Inferior parietal cortex (tissue), 1 donor: ENCODE measurements around the gene CBLN3.
"Not testable (repeated sequence)": the region's sequence is repeated elsewhere in the genome, so short reads cannot be mapped to it uniquely, and the experiment has no call there.

ENCODE experiments used
- DNase-seq: peaks from one replicate; pipeline ENCODE4 v3.0.0-alpha.2; 2016; ENCODE audit errors: extremely low spot score

CBLN3 gene

DNA sequence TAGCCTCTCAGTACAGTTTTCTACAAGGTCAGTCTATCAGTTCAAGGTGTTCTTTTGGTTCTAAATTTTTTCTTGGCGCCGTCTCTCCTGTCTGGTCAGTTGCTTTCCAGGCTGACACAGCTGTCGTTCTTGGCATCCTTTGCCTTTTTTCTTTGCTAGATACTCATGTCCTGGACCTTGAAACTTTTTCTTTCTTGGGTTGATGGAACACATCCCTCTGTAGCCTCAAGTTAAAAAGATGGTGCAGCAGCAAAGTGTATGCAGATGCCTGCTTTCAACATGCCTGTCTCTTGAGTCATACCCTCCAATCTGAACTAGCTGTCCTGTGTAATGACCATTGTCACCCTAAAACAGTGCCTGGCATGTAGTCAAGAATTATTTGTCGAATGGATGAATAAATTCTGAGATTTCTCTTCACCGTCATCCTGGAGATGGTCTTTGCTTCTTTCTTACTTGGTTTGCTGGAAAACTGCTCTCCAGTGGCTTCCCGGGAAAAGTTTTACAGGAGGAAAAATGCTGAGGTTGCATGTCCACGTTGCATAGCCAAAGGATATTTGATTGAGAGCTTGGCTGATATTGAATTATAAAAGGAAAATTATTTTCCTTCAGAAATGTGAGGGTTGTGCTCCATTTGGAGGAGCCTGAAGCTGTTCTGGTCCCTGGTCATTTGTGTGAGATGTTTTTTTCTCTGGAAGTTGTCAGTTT is 26.0 kb downstream of the CBLN3 start:
- DNase-seq = no peak

DNA sequence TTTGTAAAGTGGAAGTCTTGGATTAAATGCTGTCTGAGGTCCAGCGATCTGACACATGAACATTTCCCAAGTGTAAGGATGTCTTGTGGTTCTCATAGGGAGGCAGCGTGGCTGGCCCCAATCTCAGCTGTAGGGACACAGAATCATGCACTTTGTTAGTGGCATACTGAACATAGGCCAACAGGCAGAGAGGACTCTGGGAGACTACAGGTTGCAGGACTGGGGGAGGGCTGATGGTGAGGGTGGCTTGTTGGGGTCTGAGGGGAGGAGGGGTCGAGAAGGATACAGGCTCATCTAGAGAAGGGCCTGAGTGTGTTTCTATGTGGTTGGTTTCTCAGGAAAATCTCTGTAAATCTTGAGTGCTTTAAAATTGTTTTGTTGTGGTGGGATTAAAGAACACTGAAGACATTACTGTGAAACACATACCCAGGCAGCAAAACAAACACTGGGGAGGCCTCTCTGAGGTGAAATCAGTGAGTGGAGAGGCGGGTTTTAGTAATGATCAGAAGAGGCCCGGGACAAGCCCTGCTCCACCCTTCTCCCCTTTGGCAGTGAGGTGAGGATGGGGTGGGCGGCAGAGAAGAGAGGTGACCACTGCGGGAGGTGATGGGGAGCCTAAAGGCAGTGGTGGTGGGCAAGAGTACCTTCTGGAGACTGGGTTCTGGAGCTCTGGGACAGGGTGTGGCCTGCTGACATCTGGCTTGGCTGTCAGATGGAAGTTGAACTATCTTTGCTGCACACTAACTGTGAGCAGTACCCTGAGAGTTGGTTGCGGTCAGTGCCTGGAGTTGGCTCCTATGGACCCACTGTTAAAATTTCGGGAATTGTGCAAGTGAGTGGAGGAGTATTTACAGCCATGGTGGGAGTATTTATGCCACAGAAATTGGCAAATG is 27.4 kb downstream of the CBLN3 start:
- DNase-seq = no peak

DNA sequence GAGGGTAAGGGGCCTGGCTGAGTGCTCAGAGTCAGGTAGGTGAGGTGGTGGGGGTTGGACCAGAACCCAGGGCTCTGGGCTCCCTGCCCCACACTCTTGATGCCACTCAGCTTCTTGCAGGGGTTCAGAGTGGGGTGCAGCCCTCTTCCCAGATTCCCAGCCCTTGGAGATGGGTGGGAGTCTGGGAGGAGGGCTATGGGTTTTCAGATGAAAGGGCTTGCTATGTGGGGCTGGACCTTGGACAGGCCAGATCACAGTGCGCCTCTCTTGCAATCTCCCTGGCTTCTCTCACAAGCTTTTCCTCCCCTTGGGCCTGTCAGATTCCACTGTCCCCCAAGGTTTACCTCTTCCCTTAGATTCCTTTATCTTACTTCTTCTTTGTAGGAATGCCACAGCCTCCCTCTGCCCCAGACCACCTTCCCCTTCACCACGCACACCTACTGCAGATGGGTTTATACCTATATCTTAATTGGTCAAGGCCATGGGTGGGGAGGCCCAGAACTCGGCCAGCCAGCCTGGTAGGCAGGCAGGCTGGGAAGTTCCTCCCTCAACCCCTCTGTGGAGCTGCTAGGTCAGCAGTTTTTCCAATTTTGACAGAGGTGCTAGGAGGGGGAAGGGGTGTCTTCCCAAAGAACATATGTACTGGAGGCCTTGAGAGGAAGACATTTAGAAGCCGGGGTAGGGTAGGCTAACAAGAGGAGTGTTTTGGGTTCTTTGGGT is 29.3 kb downstream of the CBLN3 start:
- no peak for DNase-seq

DNA sequence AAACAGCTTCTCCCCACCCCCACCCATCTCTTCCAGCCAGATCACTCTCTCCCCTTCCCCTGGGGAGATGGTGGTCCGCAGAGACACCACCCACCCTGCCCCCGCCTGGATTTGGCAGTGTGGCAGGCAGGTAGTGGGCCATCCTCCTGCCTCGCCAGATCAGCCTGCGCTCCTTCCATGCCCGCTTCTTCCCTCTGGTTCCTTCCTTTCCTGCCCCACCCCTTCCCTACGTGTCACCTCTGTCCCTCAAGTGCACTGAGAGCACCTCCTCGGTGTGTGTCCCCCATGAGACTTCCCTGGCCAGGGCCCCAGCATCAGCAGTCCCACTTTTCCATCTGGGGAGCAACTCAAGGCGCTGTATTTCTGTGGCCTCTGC is 30.0 kb downstream of the CBLN3 start:
- DNase-seq = no peak

DNA sequence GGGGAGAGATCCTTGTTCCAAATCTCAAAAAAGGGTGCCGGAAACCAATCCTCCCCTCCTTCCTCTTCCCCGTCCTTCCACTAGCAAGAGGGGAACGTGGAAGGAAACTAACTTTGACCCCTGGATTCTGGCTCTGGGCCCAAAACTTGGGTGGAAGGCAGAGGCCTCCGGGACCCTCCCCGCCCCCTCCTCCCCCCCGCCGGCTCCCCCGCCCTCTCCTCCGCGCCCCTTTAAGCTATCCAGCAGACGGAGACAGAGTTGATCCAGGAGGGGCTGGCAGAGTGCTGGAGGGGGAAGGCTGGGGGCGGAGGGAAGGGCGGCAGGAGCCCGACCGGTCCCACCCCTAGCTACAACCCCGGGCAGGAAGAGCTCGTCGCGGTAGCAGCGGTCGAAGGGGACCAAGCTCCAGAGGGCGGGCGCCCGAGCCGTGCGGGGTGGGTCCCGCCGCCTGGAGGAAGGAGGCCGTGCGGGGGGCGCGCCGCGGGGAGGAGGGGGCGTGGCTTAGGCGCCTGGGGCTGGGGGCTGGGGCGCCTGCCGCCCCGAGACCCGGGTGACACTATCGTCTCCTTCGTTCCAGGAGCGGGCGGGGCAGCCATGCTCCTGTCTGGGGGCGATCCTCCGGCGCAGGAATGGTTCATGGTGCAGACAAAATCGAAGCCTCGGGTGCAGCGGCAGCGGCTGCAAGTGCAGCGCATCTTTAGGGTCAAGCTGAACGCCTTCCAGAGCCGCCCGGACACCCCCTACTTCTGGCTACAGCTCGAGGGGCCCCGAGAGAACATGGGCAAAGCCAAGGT is 30.6 kb downstream of the CBLN3 start, which contains the start of gene NYNRIN:
NYNRIN (plus strand) TSS at position 351 of the 794 bp plus-strand sequence; CDS start at position 595, 244 bp downstream.
- no peak for DNase-seq

DNA sequence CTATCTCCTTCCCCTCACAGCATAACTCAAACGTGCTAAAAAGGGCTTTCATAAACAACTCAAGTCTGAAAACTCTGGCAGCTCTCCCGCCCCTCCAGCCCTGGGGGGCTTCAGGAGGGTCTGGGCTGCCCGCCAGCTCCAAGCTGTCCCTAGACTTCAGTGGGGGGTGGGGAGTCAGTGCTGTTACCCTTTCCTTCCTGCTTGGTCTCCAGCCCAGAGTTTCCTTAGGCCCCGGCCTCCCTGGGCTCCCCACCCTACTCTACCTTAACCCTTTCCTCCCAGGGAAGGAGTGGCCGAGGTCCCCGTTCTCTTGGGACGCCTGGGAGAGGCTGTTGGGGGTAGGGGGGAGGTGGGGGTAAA is 31.2 kb downstream of the CBLN3 start:
- DNase-seq = no peak

DNA sequence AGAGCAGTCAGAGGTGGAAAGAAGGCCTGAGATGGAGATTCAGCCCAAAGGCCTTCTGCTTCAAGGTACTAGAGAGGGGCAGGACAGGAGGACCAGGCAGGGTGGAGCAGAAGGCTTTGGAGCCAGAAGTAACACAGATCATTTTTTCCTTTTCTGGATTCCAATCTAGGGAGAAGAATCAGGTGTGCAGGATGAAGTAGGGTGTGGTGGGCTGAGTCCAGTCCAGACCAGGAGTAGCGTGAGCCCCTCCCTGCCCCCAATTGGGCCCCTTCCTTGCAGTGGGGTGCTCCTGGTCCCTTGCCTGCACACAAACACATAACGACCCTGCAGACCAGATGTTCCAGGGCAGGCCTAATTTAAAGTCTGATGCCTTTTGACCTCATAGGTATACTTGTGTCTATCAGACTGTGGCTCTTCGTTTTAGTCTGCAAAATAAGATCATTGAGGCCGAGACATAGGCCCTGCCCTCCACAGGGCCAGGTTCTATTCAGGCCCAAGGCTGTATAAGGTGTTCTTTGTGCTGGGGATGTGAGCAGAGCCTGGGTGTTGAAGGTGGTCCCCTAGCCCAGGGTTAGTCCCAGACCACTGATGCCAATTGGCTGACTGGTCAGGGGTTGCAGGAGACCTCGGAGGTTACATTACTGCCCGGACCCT is 31.7 kb downstream of the CBLN3 start:
- DNase-seq = no peak

DNA sequence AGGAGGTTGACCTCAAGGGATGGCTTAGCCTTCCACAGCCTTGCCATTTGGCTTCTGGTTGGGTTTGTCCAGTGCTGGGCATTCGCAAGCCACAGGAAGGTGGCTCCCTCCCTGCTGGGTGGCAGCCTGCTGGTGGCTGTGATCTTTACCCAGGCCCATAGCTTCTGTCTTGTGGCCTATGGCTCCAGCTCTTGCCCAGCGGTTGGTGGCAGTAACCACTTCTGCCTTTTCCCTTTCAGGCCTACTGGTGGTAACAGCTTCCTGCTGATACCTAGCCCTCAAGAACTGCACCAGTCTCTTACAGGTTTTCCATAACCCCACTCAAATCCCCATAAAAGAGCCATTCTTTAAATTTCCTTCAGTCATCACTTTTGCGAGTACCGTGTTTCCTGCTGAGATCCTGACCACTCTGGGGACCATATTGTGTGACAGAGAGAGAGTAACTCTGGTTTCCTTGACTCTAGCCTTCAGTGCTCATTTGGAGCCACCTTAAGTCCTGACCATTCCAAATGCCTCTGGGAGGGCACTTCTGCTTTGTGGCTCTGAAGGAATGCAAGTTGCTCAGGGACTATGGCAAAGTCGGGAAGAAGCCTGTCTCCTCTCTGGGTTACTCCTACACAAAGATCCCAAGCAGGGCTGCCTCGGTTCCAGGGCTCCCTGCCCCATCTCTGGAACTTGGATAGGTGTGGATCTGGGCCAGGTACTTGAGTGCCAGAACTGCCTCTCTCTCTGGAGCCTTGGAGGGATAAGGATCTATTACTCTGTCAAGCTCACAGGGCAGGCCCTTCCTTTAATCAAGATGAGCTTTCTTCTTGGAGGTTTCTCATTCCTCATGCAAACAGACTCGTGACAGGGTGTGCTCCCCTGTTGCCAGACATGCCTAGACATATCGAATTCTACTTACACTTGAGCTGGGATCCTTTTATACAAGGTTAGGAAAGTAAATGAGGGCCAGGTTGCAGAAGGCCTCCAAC is 33.6 kb downstream of the CBLN3 start:
- no peak for DNase-seq

DNA sequence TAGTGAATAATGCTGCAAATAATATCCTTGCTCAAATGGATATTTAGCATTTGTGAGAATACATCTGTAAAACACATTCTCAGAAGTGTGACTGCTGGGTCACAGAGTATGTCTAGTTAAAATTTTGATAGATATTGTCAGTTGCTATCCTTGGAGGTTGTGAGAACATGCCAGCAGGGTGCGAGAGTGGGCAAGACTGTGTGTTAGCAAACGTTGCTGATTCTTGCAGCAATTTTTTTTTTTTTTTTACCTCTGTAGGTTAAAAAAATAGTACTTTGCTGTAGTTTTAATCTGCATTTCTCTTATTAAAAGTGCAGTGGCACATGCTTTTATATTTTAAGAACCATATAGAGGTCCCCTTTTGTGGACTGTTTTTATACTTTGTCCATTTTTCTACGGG is 35.2 kb downstream of the CBLN3 start:
- DNase-seq = no peak

DNA sequence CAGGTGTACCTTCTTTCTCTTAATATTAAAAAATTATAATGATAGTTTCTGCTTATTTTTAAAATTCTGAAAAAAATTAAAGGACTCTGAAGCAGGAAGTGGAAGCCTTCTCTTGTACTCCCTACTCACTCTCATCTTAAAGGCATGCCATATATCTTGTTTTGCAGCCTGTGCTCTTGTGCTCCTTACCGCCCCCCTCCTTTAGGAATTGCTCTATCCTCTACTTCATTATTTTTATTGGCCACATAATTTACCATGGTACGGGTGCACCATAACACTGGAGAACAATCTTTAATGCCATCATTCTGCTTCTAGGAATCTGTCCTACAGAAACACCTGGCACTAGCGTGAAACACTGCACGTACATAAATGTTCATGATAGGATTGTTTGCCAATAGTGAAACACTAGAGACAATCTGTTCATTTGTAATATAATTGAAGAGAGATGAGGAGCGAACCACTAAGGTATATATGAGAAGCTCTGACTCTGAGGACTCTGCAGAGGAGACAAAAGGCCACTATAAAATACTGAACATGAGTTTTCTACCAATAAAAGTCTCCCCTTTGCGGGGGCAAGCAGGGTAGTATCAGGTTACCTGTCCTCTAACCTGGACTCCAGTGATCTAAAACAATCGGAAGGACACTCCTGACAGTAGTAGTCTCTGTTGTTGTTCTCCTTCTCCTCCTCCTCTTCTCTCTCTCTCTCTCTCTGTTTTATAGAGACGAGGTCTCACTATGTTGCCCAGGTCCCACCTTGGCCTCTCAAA is 37.0 kb downstream of the CBLN3 start:
- no peak for DNase-seq

DNA sequence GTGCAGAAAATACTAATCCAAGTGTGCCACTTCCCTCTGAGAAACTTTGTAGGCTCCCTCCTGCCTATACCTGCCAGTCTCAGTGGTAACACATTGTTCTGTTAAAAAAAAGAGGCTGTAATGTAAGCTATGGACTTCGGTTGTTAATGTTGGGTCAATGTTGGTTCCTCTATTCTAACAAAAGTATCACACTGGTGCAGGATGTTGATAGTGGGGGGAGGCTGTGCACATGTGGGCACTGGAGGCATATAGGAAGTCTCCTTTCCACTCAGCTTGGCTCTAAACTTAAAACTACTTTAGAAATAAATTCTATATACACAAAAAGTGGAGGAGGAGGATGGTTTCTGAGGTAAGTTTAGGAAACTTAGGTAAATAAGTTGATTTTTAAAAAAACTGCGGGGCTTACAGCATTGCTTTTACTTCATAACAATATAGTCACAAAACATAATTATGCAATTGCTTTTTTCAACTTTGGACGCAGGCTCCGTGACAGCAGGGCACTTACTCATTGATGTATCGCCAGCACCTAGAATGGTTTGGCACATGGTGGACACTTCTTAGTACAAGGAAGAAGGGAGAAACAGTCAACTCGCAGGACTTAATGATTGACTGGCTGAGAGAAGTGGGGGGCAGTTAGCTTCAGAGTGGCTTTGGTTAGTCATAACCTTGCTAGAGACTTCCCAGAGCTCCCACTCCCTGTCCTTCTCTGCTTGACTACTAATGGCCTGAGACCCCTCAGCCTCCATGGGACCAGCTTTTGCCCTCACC is 38.6 kb downstream of the CBLN3 start:
- no peak for DNase-seq

DNA sequence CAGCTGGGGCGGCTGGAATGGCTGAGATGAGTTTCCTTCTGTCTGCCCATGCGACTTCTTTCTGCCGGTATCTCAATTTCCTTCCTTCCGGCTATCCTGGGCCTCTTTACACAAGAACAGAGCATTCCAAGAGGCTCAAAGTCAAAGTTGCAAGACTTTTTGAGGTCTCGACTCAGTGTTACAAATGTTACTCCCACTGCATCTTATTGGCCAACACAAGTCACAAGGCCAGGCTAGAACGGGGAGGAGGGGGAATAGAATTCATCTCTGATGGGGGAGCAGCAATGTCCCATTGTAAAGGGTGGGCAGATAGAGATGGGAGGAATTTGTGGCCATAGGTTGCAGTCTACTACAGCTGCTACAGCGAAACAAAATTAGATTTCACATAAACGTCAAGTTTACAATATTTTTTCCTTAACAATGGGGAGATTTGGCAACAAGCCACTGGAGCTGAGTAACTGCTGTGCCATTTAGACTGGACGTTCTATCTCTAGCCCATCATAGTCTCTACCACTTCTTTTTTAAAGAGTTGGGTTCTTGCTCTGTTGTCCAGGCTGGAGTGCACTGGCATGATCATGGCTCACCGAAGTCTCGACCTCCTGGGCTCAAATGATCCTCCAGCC is 40.1 kb downstream of the CBLN3 start:
- DNase-seq = no peak

DNA sequence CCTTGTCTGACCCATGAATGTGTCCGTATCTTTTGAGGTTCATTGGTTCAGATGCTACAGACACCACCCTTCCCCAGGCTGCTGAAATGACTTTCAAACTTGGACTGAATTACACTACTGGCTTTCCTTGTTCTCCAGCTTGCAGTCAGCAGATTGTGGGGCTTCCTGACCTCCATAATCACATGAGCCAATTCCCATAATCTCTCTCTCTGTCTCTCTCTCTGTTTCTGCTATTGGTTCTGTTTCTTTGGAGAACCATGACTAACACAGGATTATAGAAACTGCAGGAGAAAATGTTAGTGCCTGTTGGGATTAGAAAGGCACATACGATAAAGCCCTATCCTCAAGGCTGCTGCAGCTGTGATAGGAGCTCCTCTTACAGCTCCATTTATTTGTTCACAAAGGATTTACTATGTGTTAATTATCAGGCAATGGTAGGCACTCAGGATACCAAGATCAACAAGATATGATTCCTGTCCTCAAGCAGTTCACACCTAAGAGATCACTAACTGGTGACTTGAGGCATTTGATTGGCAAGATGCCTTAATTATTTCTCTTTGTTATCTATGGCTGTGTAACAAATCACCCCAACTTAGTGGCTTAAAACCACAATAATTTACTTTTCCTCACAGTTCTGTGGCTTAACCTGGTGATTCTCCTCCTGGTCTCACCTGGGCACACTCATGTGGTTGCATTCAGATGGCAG is 40.8 kb downstream of the CBLN3 start:
- no peak for DNase-seq

DNA sequence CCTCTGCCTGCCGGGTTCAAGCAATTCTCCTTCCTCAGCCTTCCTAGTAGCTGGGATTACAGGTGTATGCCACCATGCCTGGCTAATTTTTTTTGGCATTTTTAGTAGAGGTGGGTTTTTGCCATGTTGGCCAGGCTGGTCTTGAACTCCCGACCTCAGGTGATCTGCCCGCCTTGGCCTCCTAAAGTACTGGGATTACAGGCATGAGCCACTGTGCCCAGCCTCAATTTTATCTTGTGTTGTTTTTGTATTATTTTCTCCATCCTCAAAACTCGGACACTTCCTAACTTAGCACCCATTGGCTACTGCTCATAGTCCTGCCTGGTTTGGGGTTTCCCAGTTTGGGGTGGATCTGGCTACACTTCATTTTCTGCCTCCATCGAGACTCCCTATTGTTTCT is 41.9 kb downstream of the CBLN3 start:
- DNase-seq = not testable (repeated sequence)

DNA sequence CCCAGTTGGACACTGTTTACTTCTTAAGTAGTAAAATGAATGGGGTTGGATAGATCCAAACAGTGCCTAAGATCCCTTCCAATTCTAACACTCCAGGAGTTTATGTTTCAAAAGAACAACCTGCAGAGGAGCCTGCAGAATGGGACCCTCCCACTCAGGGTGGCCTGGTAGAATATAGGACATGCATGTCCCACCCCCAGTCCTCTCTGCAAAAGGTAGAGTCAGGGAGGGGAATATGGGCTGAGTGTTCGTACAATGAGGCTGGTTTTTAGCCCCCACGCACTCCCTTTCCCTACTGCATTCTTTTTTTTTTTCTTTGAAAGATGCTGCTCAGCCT is 42.5 kb downstream of the CBLN3 start:
- no peak for DNase-seq

DNA sequence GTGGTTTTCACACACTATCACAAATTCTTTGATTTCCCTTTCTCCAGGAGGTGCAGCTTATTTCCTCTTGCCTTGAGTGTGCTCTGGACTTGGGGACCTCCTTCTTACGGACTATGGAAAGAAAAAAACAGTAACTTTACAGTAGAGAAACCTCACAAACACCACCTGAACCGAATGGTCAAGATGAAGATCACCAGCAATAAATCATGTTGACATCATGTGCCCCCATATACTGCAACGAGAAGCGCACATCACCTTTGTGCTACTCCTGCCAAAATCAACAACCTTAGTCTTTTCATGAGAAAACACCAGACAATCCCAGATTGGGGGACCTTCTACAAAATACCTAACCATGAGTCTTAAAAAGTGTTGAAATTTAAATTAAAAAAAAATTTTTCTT is 43.9 kb downstream of the CBLN3 start:
- no peak for DNase-seq

DNA sequence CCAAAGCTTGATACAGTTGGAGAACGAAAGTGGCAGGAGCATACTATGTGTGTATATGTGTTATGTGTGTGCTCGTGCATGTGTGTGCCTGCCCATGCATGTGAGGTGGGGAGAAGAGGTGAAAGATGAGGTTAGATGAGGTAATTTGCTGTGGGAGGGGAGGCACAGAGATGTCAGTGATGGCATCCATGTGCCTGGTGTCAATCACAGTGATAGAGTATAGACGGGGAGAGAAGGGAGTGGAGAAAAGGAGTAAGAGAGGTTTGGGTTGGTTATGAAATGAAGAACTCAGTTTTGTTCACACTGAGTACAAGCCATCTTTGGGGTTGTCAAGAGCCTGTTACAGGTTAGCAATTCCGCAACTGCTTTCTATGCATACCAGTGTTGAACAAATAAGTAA is 45.3 kb downstream of the CBLN3 start:
- no peak for DNase-seq

DNA sequence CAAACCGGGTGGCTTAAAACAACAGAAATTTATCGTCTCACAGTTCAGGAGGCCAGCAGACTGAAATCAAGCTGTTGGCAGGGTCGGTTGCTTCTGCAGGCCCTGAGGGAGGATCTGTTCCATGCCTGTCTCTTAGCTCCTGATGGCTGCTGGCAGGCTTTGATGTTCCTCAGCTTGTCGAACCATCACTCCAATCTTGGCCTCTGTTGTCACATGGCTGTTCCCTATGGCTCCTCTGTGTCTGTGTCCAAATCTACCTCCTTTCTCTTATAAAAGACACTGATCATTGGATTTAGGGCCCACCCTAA is 47.5 kb downstream of the CBLN3 start:
- no peak for DNase-seq
